Measurements from ENCODE around the gene CASR. TPM values are rescaled to one million over a fixed set of nuclear protein-coding genes. Genes with fewer than 3 reads are reported as not detected.

The CASR gene
- total RNA-seq, 1 donor from 2014 or later = not detected

DNA sequence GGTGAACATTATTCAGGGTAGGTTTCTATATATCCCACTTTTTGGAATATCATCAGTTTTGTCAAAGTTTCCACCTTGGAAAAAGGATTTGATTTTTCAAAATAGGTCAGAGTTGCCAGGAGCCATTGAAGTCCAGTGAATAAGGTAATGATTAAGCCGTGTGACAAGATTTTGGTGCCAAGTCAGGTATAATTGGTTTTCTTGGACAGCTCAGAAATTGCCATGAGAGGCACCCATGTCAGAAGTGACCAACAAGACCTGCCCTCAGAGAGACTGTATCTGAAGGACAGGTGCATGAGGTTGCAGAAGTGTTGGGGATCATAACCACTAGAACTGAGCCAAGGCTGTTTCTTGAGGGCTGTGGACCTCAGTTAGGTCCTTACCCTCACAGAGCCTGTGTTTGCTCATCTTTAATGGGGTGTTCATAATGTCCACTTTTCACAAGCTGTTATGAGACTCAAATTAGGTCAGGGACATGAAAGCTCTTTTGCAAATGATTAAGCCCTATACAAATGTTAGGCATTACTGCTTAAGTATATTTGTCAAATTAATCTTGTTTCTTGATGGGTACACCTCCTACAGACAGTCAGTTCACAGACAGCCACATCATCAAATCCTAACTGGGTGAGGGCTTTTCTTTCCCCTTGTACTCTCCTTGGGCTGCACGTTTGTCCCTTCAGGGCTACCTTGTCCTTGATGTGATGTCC lies 32.3 kb downstream of the CASR start:
- Mint-ChIP-seq H3K36me3 (ENCODE audit: low read depth) (no peaks in the 10 kb centered on the region), H3K27me3 (ENCODE audit: low read depth) (peaks cover 13% of the 10 kb centered on the region)

DNA sequence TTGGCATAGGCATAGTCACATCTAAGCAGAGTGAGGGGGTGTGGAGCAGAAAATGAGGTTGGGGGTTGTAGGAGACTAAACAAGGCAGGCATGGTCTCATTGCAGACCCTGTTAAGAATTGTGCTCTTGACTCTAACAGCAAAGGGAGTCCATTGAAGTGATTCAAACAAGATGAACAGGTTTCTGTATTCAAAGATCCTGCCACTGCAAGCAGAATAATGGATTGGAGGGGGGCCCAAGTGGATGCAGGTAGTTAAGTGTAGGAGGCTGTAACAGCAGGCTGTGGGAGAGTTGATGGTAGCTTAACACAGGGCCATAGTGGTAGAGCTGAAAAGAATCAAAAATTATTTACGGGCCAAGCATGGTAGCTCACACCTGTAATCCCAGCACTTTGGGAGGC lies 34.4 kb downstream of the CASR start:
- TF ChIP-seq, protein P1, sequence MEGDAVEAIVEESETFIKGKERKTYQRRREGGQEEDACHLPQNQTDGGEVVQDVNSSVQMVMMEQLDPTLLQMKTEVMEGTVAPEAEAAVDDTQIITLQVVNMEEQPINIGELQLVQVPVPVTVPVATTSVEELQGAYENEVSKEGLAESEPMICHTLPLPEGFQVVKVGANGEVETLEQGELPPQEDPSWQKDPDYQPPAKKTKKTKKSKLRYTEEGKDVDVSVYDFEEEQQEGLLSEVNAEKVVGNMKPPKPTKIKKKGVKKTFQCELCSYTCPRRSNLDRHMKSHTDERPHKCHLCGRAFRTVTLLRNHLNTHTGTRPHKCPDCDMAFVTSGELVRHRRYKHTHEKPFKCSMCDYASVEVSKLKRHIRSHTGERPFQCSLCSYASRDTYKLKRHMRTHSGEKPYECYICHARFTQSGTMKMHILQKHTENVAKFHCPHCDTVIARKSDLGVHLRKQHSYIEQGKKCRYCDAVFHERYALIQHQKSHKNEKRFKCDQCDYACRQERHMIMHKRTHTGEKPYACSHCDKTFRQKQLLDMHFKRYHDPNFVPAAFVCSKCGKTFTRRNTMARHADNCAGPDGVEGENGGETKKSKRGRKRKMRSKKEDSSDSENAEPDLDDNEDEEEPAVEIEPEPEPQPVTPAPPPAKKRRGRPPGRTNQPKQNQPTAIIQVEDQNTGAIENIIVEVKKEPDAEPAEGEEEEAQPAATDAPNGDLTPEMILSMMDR (IDR thresholded peaks at IDR 0.05) = no peak
- Mint-ChIP-seq H3K4me3 (ENCODE audit: unreplicated experiment) (no peak overlapping the region), H3K9me3 (ENCODE audit: low read depth) (peaks cover 6% of the 10 kb centered on the region), H3K27ac (ENCODE audit: unreplicated experiment) (no peak overlapping the region), H3K4me1 (ENCODE audit: low read depth) (no peaks in the 10 kb centered on the region), H3K36me3 (ENCODE audit: low read depth) (no peaks in the 10 kb centered on the region), H3K27me3 (ENCODE audit: low read depth) (peaks cover 13% of the 10 kb centered on the region)
- no peak for DNase-seq (ENCODE audit: low spot score)

More for the DNA sequence above, 32.3 kb downstream of the CASR start:
- Mint-ChIP-seq H3K4me3 (ENCODE audit: unreplicated experiment) (no peak overlapping the region), H3K27ac (ENCODE audit: unreplicated experiment) (no peak overlapping the region), H3K4me1 (ENCODE audit: low read depth) (no peaks in the 10 kb centered on the region), H3K9me3 (ENCODE audit: low read depth) (peaks cover 4% of the 10 kb centered on the region)
- TF ChIP-seq, protein P1 (IDR thresholded peaks at IDR 0.05) = no peak
- DNase-seq (ENCODE audit: low spot score) = no peak

DNA sequence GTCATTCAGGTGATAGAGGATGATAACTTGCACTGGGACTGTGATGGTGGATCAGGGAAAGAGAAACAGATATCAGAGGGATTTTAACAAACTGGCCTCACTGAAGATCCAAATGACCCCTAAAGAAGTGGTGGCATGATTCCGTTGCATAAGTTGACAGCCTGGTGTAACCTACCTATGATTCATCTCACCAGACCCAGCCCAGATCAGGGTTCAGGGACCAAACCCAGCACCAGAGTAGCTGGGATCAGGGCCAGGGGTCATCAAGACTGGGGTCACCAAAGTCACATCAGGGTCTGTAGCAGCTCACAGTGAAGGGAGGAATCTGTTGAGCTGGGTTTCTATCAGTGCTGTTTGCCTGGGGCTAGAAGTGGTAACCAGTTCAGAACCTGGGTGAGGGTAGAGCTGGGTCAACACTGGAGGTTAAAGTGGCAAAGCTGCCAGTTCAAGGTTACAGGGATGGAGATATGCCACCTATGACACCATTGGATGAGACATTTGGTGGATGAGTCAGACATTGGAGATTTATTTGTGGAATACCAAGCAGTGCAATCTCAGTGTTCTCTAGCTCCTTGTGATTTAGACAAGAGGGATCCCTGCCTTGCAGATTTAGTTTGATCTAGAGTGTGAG lies 35.9 kb downstream of the CASR start:
- Mint-ChIP-seq H3K27me3 (ENCODE audit: low read depth) (peaks cover 8% of the 10 kb centered on the region), H3K9me3 (ENCODE audit: low read depth) (peaks cover 14% of the 10 kb centered on the region), H3K36me3 (ENCODE audit: low read depth) (no peaks in the 10 kb centered on the region), H3K4me1 (ENCODE audit: low read depth) (no peaks in the 10 kb centered on the region), H3K4me3 (ENCODE audit: unreplicated experiment) (no peak overlapping the region), H3K27ac (ENCODE audit: unreplicated experiment) (no peak overlapping the region)
- TF ChIP-seq, protein P1 (IDR thresholded peaks at IDR 0.05) = no peak
- DNase-seq (ENCODE audit: low spot score) = no peak

DNA sequence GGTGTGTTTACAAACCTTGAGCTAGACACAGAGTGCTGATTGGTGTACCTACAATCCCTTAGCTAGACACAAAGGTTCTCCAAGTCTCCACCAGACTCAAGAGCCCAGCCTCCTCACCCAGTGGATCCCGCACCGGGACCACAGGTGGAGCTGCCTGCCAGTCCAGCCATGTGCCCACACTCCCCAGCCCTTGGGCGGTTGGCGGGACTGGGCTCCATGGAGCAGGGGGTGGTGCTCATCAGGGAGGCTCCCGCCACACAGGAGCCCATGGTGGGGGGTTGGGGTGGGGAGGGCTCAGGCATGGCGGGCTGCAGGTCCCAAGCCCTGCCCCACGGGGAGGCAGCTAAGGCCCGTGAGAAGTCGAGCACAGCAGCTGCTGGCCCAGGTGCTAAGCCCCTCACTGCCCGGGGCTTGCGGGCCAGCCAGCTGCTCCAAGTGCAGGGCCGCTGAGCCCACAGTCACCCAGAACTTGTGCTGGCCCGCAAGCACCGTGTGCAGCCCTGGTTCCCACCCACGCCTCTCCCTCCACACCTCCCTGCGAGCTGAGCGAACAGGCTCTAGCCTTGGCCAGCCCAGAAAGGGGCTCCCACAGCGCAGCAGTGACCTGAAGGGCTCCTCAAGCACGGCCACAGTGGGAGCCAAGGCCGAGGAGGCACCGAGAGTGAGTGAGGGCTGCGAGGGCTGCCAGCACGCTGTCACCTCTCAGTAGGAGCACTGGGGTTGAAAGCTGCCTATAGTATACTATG lies 43.7 kb downstream of the CASR start:
- Mint-ChIP-seq H3K9me3 (ENCODE audit: low read depth) (peaks cover 14% of the 10 kb centered on the region), H3K4me3 (ENCODE audit: unreplicated experiment) (no peak overlapping the region), H3K36me3 (ENCODE audit: low read depth) (no peaks in the 10 kb centered on the region), H3K27ac (ENCODE audit: unreplicated experiment) (no peak overlapping the region), H3K27me3 (ENCODE audit: low read depth) (peaks cover 2% of the 10 kb centered on the region), H3K4me1 (ENCODE audit: low read depth) (no peaks in the 10 kb centered on the region)
- DNase-seq (ENCODE audit: low spot score) = no peak
- TF ChIP-seq, protein P1 (IDR thresholded peaks at IDR 0.05) = no peak

DNA sequence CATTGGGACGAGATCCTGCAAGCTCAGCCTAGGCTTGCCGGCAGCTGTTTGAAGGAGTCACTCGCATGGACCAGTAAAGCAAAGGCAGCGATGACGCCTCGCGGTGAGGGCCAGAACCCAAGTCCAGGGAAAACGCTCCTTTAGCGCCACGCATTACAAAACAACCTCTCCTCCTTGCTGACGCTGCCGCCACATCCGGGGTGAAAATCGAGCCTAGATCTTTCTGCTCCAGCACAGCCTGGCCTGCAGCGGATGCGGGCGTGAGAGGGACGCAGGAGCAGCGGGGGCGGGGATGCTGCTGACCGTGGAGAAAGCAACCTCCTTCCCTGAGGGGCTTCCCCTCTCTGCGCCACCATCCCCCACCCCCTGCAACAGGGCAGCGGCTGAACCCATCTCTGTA lies 46.7 kb downstream of the CASR start:
- TF ChIP-seq, protein P1 (IDR thresholded peaks at IDR 0.05) = no peak
- Mint-ChIP-seq H3K4me1 (ENCODE audit: low read depth) (no peaks in the 10 kb centered on the region), H3K36me3 (ENCODE audit: low read depth) (no peaks in the 10 kb centered on the region), H3K4me3 (ENCODE audit: unreplicated experiment) (no peak overlapping the region), H3K27me3 (ENCODE audit: low read depth) (peaks cover 6% of the 10 kb centered on the region), H3K9me3 (ENCODE audit: low read depth) (no peaks in the 10 kb centered on the region), H3K27ac (ENCODE audit: unreplicated experiment) (no peak overlapping the region)
- DNase-seq (ENCODE audit: low spot score) = no peak
